HepG2 (cell line): ENCODE data around the gene DEPDC1B. TPM values are rescaled to one million over a fixed set of nuclear protein-coding genes. Genes with fewer than 3 reads are reported as not detected.
A peak's percentile ranks its signal among the peaks of the same experiment; 100 is the strongest.

Experiments
- ATAC-seq: fragments of 200-7000 bp; cut with Tn5 transposase; 3 replicates; pipeline ENCODE4 v1.9.1; 2020; ENCODE audit warnings: mild to moderate bottlenecking, moderate library complexity
- BruUV-seq: library from RNA; stranded (reverse); fragments of 400-500 nt; replicated peaks from 2 replicates; lab custom pipeline; 2021; lab: Mats Ljungman, UMichigan
- CTCF ChIA-PET: fragments of 300-600 bp; formaldehyde crosslinking; extraction: SDS; loops from one replicate; lab custom pipeline; 2021; ENCODE audit warnings: low total read pairs, inconsistent platforms, low intra/inter-chr PET ratio; lab: Yijun Ruan, JAX
- POLR2A ChIA-PET: fragments of 350-600 bp; sonication (Branson Sonifier 250); formaldehyde crosslinking; loops from one replicate; lab custom pipeline; 2020; ENCODE audit warnings: antibody characterized with exemption, inconsistent platforms; lab: Yijun Ruan, JAX
- DNase-seq: peaks from one replicate; pipeline ENCODE4 v3.0.0-alpha.2; 2015; ENCODE audit warnings: low spot score
- FAIRE-seq: peaks from 3 replicates; lab custom pipeline; 2011; peaks lifted over from hg19 to GRCh38; lab: Jason Lieb, UNC
- H2AFZ ChIP-seq: one replicate; pipeline ENCODE4 v1.6.1; 2011; ENCODE audit warnings: low read length, inconsistent platforms
- H3K27ac ChIP-seq: fragments of 300-600 bp; 3 replicates; pipeline ENCODE4 v1.8.0; 2011; ENCODE audit warnings: mixed run types, mild to moderate bottlenecking, mixed read lengths, low read length, inconsistent platforms; ENCODE audit not compliant: insufficient read depth; ENCODE audit errors: extremely low read length
- H3K27me3 ChIP-seq, 2 experiments: fragments of 200-600 bp in 1 of 2; 2 replicates in 1 of 2; 3 replicates in 1 of 2; pipeline versions ENCODE4 v1.6.0 to v1.8.0; 2011; ENCODE audit warnings: low read length in 2 of 2, mild to moderate bottlenecking in 2 of 2, moderate library complexity in 2 of 2, inconsistent platforms in 1 of 2; ENCODE audit not compliant: insufficient read depth in 2 of 2, control insufficient read depth in 1 of 2
- H3K36me3 ChIP-seq, 2 experiments: fragments of 200-600 bp in 1 of 2; replicated peaks in 1 of 2; 2 replicates in 1 of 2; 3 replicates in 1 of 2; pipeline versions ENCODE4 v1.5.1 to v1.8.0; 2011; ENCODE audit warnings: low read length in 2 of 2, inconsistent platforms in 1 of 2; ENCODE audit not compliant: insufficient read depth in 2 of 2, control insufficient read depth in 1 of 2
- H3K4me1 ChIP-seq: 2 replicates; pipeline ENCODE4 v1.5.1; 2012; ENCODE audit warnings: low read length, inconsistent platforms; ENCODE audit not compliant: insufficient read depth
- H3K4me2 ChIP-seq: 2 replicates; pipeline ENCODE4 v1.6.0; 2011; ENCODE audit warnings: low read depth, low read length, inconsistent platforms
- H3K4me3 ChIP-seq, 3 experiments: fragments of 200-600 bp in 1 of 3; sonication (generic), shearing (Covaris generic) in 1 of 3; replicated peaks in 1 of 3; 2 replicates each; pipeline ENCODE4 v1.5.1; 2011 to 2016; ENCODE audit warnings: low read length in 3 of 3, inconsistent platforms in 2 of 3, low read depth in 2 of 3, mild to moderate bottlenecking in 2 of 3, control low read depth in 1 of 3, mixed read lengths in 1 of 3; ENCODE audit not compliant: insufficient read depth in 1 of 3
- H3K79me2 ChIP-seq: one replicate; pipeline ENCODE4 v1.6.1; 2011; ENCODE audit warnings: low read length, inconsistent platforms; ENCODE audit not compliant: insufficient read depth
- H3K9ac ChIP-seq: 2 replicates; pipeline ENCODE4 v1.6.0; 2011; ENCODE audit warnings: mild to moderate bottlenecking, low read depth, low read length, inconsistent platforms; ENCODE audit not compliant: insufficient read depth
- H3K9me3 ChIP-seq: 2 replicates; pipeline ENCODE4 v1.5.1; 2012; ENCODE audit warnings: mild to moderate bottlenecking, low read length
- H4K20me1 ChIP-seq: 2 replicates; pipeline ENCODE4 v1.6.0; 2011; ENCODE audit warnings: inconsistent platforms, mild to moderate bottlenecking, low read length, moderate library complexity; ENCODE audit not compliant: insufficient read depth
- FOXA3 ChIP-seq: IDR thresholded peaks from 2 replicates; pipeline ENCODE4 v1.6.1; 2016; ENCODE audit warnings: missing genetic modification reagents, missing compliant biosample characterization
- GATAD2A ChIP-seq: IDR thresholded peaks from 2 replicates; pipeline ENCODE4 v1.6.1; 2016
- MIER3 ChIP-seq: IDR thresholded peaks from 2 replicates; pipeline ENCODE4 v1.6.1; 2016; ENCODE audit warnings: missing compliant biosample characterization, borderline replicate concordance
- NONO ChIP-seq, 2 experiments: fragments of 450-650 bp in 1 of 2; sonication (generic) in 1 of 2; formaldehyde crosslinking in 1 of 2; IDR thresholded peaks in 1 of 2; conservative IDR thresholded peaks in 1 of 2; 2 replicates each; pipeline versions ENCODE4 v1.6.1 to v1.8.0; 2017 to 2022; ENCODE audit warnings: mild to moderate bottlenecking in 1 of 2, missing genetic modification reagents in 1 of 2, moderate library complexity in 1 of 2
- ONECUT2 ChIP-seq: sonication (generic); formaldehyde crosslinking; IDR thresholded peaks from 2 replicates; pipeline ENCODE4 v1.4.0; 2020; ENCODE audit warnings: missing genetic modification reagents
- RAD21 ChIP-seq: fragments of 450-650 bp; formaldehyde crosslinking; IDR thresholded peaks from 2 replicates; pipeline ENCODE4 v1.5.0; 2020; ENCODE audit warnings: mild to moderate bottlenecking
- SMC3 ChIP-seq: IDR thresholded peaks from 2 replicates; pipeline ENCODE4 v1.6.1; 2011; ENCODE audit warnings: low read length, improper control_type of control experiment
- SSRP1 ChIP-seq: IDR thresholded peaks from 2 replicates; pipeline ENCODE4 v1.6.1; 2016; ENCODE audit warnings: control low read depth
- STAG1 ChIP-seq: sonication (generic); formaldehyde crosslinking; IDR thresholded peaks from 2 replicates; pipeline ENCODE4 v1.4.0; 2020; ENCODE audit warnings: missing genetic modification reagents
- ZNF441 ChIP-seq: sonication (generic); formaldehyde crosslinking; IDR thresholded peaks from 2 replicates; pipeline ENCODE4 v1.7.0; 2021; ENCODE audit warnings: missing genetic modification reagents, borderline replicate concordance
- ZNF558 ChIP-seq: sonication (generic); formaldehyde crosslinking; IDR thresholded peaks from 2 replicates; pipeline ENCODE4 v1.9.0; 2022; ENCODE audit warnings: mild to moderate bottlenecking, missing genetic modification reagents, borderline replicate concordance
- WGBS: methylation state at CpG from one replicate; pipeline ENCODE4 v1.1.6; 2017; ENCODE audit warnings: low lambda C conversion rate; 5-methylcytosine and 5-hydroxymethylcytosine counted together
- in situ Hi-C: cut with HindIII; loops from 2 replicates; pipeline ENCODE4 v1.10.0; 2017; ENCODE audit warnings: low pct_unique_long_range_greater_than_20kb; ENCODE audit not compliant: extremely low pct_ligation_motif_present
- intact Hi-C: fragments of 100-400 bp; cut with micrococcal nuclease; formaldehyde crosslinking; loops from one replicate; pipeline ENCODE4 v1.10.0; 2022; ENCODE audit not compliant: unreplicated experiment
- polyA plus RNA-seq, 8 experiments: library from polyadenylated mRNA; depleted of rRNA in 3 of 8; stranded (reverse) in 7 of 8; unstranded in 1 of 8; fragments of >200 nt; fragmentation: Illumina TruSeq in 4 of 8; extraction: Trizol in 4 of 8; gene quantifications; 2 replicates each; pipeline versions ENCODE4 v1.2.1 to v1.2.3, GENCODE V29; 2011 to 2016; ENCODE audit warnings: low read depth in 4 of 8, missing spikeins in 1 of 8, mixed read lengths in 1 of 8; ENCODE audit not compliant: insufficient read depth in 1 of 8
- total RNA-seq, 5 experiments: library from RNA; depleted of rRNA; stranded (reverse); fragments of >200 nt; fragmentation: Illumina TruSeq; extraction: Trizol; gene quantifications; 2 replicates each; pipeline ENCODE4 v1.2.3, GENCODE V29; 2016; ENCODE audit warnings: low read depth in 1 of 5
- TF ChIP-seq, protein P1 (sequence below): IDR thresholded peaks from 2 replicates; pipeline ENCODE4 v1.6.1; 2016; ENCODE audit warnings: mild to moderate bottlenecking
- TF ChIP-seq, protein P2 (sequence below): sonication (generic); formaldehyde crosslinking; IDR thresholded peaks from 2 replicates; pipeline ENCODE4 v1.4.0; 2020; ENCODE audit warnings: missing genetic modification reagents, mild to moderate bottlenecking, borderline replicate concordance
- TF ChIP-seq, protein P3 (sequence below): sonication (generic); formaldehyde crosslinking; IDR thresholded peaks from 2 replicates; pipeline ENCODE4 v1.5.0; 2020; ENCODE audit warnings: mild to moderate bottlenecking, missing genetic modification reagents, moderate library complexity

The DEPDC1B gene
- total and polyA plus RNA-seq, 2 of the 13 experiments (the other 11 are each of a cell fraction or from before 2014, with no cell fraction given) = 29.5 to 51.3 TPM

DNA sequence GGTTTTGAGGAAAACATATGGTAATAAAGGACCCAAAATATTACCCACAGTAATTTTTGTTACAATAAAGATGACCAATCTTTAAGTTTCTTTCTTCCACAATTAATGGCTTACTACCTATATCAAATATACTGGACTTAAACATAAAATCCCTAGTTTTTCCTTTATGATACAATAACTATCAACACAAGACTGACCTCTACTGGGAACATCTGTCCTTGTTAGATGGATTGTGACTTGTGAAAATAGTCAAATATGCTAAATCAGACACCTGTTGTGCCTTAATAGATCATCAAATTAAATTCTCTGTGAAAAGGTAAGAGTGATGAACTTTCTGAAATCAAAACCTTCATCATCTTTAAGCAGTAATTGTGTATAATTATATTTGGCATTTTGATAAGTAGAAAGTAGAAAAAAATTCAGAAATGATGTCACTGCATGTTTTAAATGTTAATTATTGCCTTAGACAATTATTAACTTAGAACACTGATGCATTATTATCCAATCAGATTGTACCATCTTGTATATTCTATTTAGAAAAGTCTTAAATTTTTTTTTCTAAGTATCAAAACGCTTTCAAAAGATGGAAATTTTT lies 113.6 kb downstream of the DEPDC1B start:
- CTCF ChIA-PET = interaction anchor here (0.8 to 1.5 kb wide), 2 partner anchors 291 to 773 kb away, joined by 4 to 5 read pairs; no protein-coding TSS in a partner anchor
- in situ Hi-C loops = loop anchor here (10.0 to 25.0 kb wide), 3 partner anchors 292 to 1199 kb away; no protein-coding TSS in a partner anchor
- Histone ChIP-seq H3K27ac (no peak overlapping the region), H3K4me1 (peaks cover 12% of the 10 kb centered on the region; the same call in 1 of the 2 replicates), H3K27me3 (no peaks in the 10 kb centered on the region), H3K9me3 (no peaks in the 10 kb centered on the region), H4K20me1 (no peaks in the 10 kb centered on the region), H3K4me3 (no peak overlapping the region), H3K9ac (no peak overlapping the region), H3K4me2 (no peak overlapping the region), H3K79me2 (no peaks in the 10 kb centered on the region), H2AFZ (no peak overlapping the region), H3K36me3 (no peaks in the 10 kb centered on the region)
- peak; percentile 54 for DNase-seq
- intact Hi-C loops = loop anchor here (1.0 to 10.0 kb wide), 4 partner anchors 92 to 1402 kb away; no protein-coding TSS in a partner anchor
- BruUV-seq = no TSS peak
- POLR2A ChIA-PET = no interaction called here
- ATAC-seq = 0 out of 3 replicates have a peak, but pooled peaks have one; percentile 30
- WGBS = 98% methylated on average over 1 of the region's 1 CpG
- no peak for FAIRE-seq
- TF ChIP-seq, protein P1, sequence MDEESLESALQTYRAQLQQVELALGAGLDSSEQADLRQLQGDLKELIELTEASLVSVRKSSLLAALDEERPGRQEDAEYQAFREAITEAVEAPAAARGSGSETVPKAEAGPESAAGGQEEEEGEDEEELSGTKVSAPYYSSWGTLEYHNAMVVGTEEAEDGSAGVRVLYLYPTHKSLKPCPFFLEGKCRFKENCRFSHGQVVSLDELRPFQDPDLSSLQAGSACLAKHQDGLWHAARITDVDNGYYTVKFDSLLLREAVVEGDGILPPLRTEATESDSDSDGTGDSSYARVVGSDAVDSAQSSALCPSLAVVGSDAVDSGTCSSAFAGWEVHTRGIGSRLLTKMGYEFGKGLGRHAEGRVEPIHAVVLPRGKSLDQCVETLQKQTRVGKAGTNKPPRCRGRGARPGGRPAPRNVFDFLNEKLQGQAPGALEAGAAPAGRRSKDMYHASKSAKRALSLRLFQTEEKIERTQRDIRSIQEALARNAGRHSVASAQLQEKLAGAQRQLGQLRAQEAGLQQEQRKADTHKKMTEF (CRISPR knock-in tag) = 0 out of 2 replicates have a peak, but pooled peaks have one; percentile 23
- TF ChIP-seq GATAD2A (CRISPR knock-in tag) (0 out of 2 replicates have a peak, but pooled peaks have one; percentile 26), STAG1 (CRISPR knock-in tag) (peak; percentile 81), ZNF441 (CRISPR knock-in tag) (no peak), ZNF558 (CRISPR knock-in tag) (no peak), SSRP1 (CRISPR knock-in tag) (no peak), ONECUT2 (CRISPR knock-in tag) (no peak), NONO (IDR thresholded peaks at IDR 0.05) (no peak), NONO (CRISPR knock-in tag; conservative IDR thresholded peaks at IDR 0.05) (no peak), SMC3 (peak; percentile 72; the same call in 1 of the 2 replicates), MIER3 (CRISPR knock-in tag) (no peak), RAD21 (CRISPR knock-in tag) (peak; percentile 62), FOXA3 (CRISPR knock-in tag) (0 out of 2 replicates have a peak, but pooled peaks have one; percentile 8)
- TF ChIP-seq, protein P2, sequence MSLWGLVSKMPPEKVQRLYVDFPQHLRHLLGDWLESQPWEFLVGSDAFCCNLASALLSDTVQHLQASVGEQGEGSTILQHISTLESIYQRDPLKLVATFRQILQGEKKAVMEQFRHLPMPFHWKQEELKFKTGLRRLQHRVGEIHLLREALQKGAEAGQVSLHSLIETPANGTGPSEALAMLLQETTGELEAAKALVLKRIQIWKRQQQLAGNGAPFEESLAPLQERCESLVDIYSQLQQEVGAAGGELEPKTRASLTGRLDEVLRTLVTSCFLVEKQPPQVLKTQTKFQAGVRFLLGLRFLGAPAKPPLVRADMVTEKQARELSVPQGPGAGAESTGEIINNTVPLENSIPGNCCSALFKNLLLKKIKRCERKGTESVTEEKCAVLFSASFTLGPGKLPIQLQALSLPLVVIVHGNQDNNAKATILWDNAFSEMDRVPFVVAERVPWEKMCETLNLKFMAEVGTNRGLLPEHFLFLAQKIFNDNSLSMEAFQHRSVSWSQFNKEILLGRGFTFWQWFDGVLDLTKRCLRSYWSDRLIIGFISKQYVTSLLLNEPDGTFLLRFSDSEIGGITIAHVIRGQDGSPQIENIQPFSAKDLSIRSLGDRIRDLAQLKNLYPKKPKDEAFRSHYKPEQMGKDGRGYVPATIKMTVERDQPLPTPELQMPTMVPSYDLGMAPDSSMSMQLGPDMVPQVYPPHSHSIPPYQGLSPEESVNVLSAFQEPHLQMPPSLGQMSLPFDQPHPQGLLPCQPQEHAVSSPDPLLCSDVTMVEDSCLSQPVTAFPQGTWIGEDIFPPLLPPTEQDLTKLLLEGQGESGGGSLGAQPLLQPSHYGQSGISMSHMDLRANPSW (CRISPR knock-in tag) = no peak
- TF ChIP-seq, protein P3, sequence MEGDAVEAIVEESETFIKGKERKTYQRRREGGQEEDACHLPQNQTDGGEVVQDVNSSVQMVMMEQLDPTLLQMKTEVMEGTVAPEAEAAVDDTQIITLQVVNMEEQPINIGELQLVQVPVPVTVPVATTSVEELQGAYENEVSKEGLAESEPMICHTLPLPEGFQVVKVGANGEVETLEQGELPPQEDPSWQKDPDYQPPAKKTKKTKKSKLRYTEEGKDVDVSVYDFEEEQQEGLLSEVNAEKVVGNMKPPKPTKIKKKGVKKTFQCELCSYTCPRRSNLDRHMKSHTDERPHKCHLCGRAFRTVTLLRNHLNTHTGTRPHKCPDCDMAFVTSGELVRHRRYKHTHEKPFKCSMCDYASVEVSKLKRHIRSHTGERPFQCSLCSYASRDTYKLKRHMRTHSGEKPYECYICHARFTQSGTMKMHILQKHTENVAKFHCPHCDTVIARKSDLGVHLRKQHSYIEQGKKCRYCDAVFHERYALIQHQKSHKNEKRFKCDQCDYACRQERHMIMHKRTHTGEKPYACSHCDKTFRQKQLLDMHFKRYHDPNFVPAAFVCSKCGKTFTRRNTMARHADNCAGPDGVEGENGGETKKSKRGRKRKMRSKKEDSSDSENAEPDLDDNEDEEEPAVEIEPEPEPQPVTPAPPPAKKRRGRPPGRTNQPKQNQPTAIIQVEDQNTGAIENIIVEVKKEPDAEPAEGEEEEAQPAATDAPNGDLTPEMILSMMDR (CRISPR knock-in tag) = peak; percentile 67
